Vagina (tissue), 2 donors: ENCODE data around the gene KRT17. TPM values are rescaled to one million over a fixed set of nuclear protein-coding genes. Genes with fewer than 3 reads are reported as not detected.

Experiments
- DNase-seq, 2 donors: peaks; one replicate each; pipeline ENCODE4 v3.0.0-alpha.2; 2017; ENCODE audit errors: extremely low spot score in 2 of 2
- H3K27ac ChIP-seq: fragments of 200-600 bp; sonication (generic); one replicate; pipeline ENCODE4 v1.5.1; 2019
- H3K27me3 ChIP-seq: fragments of 200-600 bp; sonication (generic); one replicate; pipeline ENCODE4 v1.5.1; 2019
- H3K36me3 ChIP-seq, 2 donors: fragments of 200-600 bp; sonication (generic); one replicate each; pipeline ENCODE4 v1.5.1; 2017 to 2019
- H3K4me1 ChIP-seq: fragments of 200-600 bp; sonication (generic); one replicate; pipeline ENCODE4 v1.5.1; 2019
- H3K4me3 ChIP-seq, 2 donors: fragments of 200-600 bp; sonication (generic); 1 replicate in 1 of 2; 2 replicates in 1 of 2; pipeline ENCODE4 v1.5.1; 2016 to 2019
- H3K9me3 ChIP-seq: fragments of 200-600 bp; sonication (generic); one replicate; pipeline ENCODE4 v1.5.1; 2019
- POLR2A ChIP-seq, 2 donors: fragments of 450-650 bp; IDR thresholded peaks; one replicate each; pipeline ENCODE4 v1.6.1; 2017; ENCODE audit warnings: antibody characterized with exemption in 2 of 2, mild to moderate bottlenecking in 2 of 2, moderate library complexity in 2 of 2
- POLR2AphosphoS5 ChIP-seq, 2 donors: sonication (generic); formaldehyde crosslinking; IDR thresholded peaks; one replicate each; pipeline ENCODE4 v1.9.0; 2017; ENCODE audit warnings: antibody characterized with exemption in 2 of 2, mild to moderate bottlenecking in 2 of 2, low read depth in 1 of 2; ENCODE audit not compliant: insufficient read depth in 1 of 2
- intact Hi-C: fragments of 100-400 bp; cut with DNase I; formaldehyde crosslinking; loops from one replicate; pipeline ENCODE4 v1.15.1; 2023
- total RNA-seq: library from RNA; depleted of rRNA; stranded (reverse); fragments of >200 nt; gene quantifications from one replicate; pipeline ENCODE4 v1.2.3, GENCODE V29; 2016
- TF ChIP-seq, protein P1 (sequence below), 3 experiments: fragments of 450-650 bp in 2 of 3; fragments of 200-600 bp in 1 of 3; sonication (generic) in 1 of 3; IDR thresholded peaks; one replicate each; pipeline ENCODE4 v1.5.1; 2017 to 2019; ENCODE audit warnings: antibody characterized with exemption in 3 of 3, mild to moderate bottlenecking in 2 of 3, moderate library complexity in 2 of 3

Gene KRT17
- total RNA-seq, 1 donor from 2014 or later, result 165 TPM

- Histone ChIP-seq H3K4me3 (no peak overlapping the region), H3K4me1 (peaks cover 63% of the 10 kb centered on the region), H3K36me3 (no peaks in the 10 kb centered on the region), H3K27ac (peak overlapping the region; percentile 87), H3K27me3 (no peaks in the 10 kb centered on the region), H3K9me3 (no peaks in the 10 kb centered on the region)
- intact Hi-C loops, result loop anchor here (10.0 kb wide), 1 partner anchor 849 kb away; no protein-coding TSS in a partner anchor
- TF ChIP-seq POLR2A (IDR thresholded peaks at IDR 0.05) (no peak), POLR2AphosphoS5 (IDR thresholded peaks at IDR 0.05; ENCODE audit: insufficient read depth in 1 of 2, low read depth in 1 of 2) (peak; percentile 51 to 68)
- no peak for DNase-seq
These were observed 29.7 kb upstream of the KRT17 start for GRCh38 chr17:41653892-41654677.

DNA sequence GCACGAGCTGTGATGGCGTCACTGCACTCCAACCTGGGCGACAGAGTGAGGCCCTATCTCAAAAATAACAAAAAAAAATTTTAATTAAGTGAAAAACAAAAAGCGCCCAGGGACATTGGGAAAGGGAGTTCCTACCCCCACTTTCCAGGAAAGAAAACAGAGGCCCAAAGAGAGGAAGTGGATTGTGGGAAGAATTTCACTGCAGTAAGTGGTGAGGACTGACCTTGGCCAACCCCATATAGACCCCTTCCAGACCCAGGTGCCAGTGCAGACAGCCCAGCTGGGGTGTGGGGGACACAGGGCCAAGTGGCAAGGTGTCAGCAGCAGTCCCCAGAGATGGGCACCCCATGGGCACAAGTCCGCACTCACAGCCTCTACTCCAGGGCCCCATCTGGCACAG, 29.0 kb upstream of the KRT17 start:
- TF ChIP-seq POLR2A (IDR thresholded peaks at IDR 0.05), result no peak
- no peak for TF ChIP-seq POLR2AphosphoS5 (IDR thresholded peaks at IDR 0.05; ENCODE audit: insufficient read depth in 1 of 2, low read depth in 1 of 2)
- TF ChIP-seq, protein P1, sequence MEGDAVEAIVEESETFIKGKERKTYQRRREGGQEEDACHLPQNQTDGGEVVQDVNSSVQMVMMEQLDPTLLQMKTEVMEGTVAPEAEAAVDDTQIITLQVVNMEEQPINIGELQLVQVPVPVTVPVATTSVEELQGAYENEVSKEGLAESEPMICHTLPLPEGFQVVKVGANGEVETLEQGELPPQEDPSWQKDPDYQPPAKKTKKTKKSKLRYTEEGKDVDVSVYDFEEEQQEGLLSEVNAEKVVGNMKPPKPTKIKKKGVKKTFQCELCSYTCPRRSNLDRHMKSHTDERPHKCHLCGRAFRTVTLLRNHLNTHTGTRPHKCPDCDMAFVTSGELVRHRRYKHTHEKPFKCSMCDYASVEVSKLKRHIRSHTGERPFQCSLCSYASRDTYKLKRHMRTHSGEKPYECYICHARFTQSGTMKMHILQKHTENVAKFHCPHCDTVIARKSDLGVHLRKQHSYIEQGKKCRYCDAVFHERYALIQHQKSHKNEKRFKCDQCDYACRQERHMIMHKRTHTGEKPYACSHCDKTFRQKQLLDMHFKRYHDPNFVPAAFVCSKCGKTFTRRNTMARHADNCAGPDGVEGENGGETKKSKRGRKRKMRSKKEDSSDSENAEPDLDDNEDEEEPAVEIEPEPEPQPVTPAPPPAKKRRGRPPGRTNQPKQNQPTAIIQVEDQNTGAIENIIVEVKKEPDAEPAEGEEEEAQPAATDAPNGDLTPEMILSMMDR (IDR thresholded peaks at IDR 0.05), result no peak
- no peak for DNase-seq
- intact Hi-C loops, result loop anchor here (10.0 kb wide), 1 partner anchor 849 kb away; no protein-coding TSS in a partner anchor
- Histone ChIP-seq H3K4me3 (no peak overlapping the region), H3K27ac (peak overlapping the region; percentile 87), H3K36me3 (no peaks in the 10 kb centered on the region), H3K9me3 (no peaks in the 10 kb centered on the region), H3K27me3 (no peaks in the 10 kb centered on the region), H3K4me1 (peaks cover 70% of the 10 kb centered on the region)

DNA sequence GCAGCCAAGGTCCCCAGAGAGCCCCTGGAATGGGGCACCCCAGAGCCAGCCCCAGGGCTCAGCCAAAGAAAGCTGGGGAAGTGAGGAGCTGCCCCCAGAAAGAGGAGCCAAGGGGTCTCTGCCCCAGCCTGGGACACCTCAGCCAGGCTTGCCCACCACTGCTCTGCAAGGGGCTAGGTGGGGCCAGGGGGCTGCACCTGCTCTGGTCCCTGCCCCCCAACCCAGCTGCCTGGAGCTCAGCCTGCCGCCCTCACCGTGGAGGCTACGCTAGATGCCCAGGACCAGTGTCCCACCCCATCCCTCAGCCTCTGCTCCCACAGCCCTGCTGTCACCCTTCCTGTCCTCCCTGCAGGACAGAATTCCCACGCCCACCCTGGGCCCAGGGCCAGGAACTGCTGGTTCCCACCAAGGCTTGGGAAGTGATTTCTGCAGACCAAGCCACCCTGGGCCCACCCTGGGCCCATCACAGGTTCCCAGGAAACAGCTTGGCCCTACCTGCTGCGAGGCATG, 28.1 kb upstream of the KRT17 start:
- intact Hi-C loops, result loop anchor here (10.0 kb wide), 1 partner anchor 848 kb away; no protein-coding TSS in a partner anchor
- Histone ChIP-seq H3K9me3 (no peaks in the 10 kb centered on the region), H3K36me3 (no peaks in the 10 kb centered on the region), H3K27ac (peak overlapping the region; percentile 87), H3K27me3 (no peaks in the 10 kb centered on the region), H3K4me3 (no peak overlapping the region), H3K4me1 (peaks cover 75% of the 10 kb centered on the region)
- TF ChIP-seq POLR2A (IDR thresholded peaks at IDR 0.05), result no peak
- TF ChIP-seq POLR2AphosphoS5 (IDR thresholded peaks at IDR 0.05; ENCODE audit: insufficient read depth in 1 of 2, low read depth in 1 of 2), result no peak
- TF ChIP-seq, protein P1 (IDR thresholded peaks at IDR 0.05), result no peak
- DNase-seq, result no peak

DNA sequence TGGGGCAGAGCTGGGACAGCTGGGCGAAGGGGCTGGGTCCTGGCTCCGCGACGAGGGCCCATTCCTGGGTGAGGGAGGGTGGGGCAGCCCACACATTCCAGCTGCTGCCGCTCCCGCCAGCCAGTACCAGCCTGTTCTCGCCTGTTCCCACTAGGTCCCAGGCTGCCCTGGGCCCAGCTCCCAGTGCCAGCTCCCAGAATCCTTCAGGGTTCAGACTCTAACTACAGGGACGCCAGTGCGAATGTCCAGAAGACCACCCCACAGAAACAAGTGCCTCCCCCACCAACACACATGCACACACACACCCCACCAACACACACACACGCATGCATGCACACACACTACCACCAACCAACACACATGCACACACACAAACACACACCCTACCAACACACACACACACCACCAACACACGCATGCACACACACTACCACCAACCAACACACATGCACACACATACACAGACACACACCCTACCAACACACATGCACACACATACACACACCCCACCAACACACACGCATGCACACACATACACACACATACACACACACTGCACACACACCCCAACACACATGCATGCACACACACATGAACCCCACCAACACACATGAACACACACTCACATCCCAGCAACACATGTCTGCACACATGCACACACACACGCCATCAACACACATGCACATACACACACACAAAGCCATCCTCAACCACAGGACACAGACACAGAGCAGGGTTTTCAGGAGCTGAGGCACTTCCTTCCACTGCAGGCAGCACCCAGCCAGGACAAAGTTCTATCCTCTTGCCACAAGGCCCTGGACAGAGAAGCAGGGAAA, 27.5 kb upstream of the KRT17 start:
- peak overlapping the region; percentile 87 for H3K27ac ChIP-seq
- H3K9me3 ChIP-seq, result no peaks in the 10 kb centered on the region
- H3K4me3 ChIP-seq, result no peak overlapping the region
- intact Hi-C loops, result loop anchor here (1.0 to 10.0 kb wide), 2 partner anchors 104 to 847 kb away; no protein-coding TSS in a partner anchor
- no peaks in the 10 kb centered on the region for H3K36me3 ChIP-seq
- DNase-seq, result no peak
- TF ChIP-seq POLR2AphosphoS5 (IDR thresholded peaks at IDR 0.05; ENCODE audit: insufficient read depth in 1 of 2, low read depth in 1 of 2), result peak; percentile 9 to 78
- TF ChIP-seq, protein P1 (IDR thresholded peaks at IDR 0.05), result no peak
- H3K27me3 ChIP-seq, result no peaks in the 10 kb centered on the region
- H3K4me1 ChIP-seq, result peaks cover 72% of the 10 kb centered on the region
